Measurements from ENCODE around the gene ATF6B.

The ATF6B gene

DNA sequence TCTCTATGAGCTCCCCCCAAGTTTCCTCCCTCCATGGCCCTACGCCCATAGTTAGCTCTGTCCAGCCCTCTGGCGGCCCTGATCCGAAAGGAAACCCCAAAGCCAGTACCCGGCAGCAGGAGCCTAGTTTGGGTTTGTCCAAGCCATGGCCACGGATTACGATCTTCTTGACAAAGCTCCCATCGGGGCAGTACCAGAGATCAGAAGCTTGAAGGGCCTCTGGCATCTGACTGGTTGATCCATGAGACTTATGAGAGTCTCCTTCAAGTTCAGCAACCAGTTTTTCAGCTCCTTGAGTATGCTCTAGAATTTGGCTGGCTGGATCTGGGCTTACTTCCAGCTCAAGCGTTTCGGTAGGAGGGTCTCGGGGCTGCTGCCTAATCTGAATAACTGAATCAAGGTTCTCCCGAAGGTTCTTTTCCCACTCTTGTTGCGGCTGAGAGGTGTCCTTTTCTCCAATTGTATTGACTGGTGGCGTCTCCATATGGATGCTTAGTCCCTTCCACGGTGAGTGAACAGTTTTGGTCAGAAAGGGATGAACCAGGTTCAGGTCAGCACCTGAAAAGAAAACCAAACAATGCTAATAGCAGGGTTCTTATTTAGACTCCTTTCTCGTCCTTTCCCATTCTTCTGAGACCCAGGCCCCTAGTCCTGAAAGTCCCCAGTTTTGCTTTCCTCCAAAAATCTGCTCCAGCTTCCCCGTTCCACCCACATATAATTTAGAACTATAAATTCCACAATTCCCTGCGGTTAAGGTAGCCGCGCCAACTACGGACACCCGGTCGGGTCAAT, 1.4 kb upstream of the ATF6B start:
- DNase-seq: peak in 1 of 2 donors; percentile 92

GRCh38 chr6:32128751-32129296, 778 bp upstream of the ATF6B start:
- no peak for DNase-seq

GRCh38 chr6:32127409-32127716, 683 bp downstream of the ATF6B start:
- DNase-seq: no peak

DNA sequence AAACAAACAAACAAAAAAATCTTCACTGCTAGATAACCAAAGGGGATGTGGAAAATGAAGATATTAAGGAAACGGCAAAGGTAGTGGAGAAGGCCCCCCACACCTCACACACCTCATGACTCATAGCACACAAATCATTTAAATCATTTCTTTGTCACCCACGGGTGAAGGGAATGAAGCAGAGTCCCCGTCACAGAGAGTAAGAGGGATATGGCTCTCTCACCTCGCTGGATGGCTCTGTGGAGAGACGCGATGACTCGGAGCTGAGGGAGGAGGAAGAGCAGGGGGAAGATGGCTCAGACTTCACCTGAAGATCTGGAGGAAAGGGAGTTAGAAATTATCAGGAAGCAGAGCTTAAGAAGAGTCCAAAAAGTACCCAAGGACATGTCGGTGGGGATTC, 1.2 kb downstream of the ATF6B start:
- no peak for DNase-seq

DNA sequence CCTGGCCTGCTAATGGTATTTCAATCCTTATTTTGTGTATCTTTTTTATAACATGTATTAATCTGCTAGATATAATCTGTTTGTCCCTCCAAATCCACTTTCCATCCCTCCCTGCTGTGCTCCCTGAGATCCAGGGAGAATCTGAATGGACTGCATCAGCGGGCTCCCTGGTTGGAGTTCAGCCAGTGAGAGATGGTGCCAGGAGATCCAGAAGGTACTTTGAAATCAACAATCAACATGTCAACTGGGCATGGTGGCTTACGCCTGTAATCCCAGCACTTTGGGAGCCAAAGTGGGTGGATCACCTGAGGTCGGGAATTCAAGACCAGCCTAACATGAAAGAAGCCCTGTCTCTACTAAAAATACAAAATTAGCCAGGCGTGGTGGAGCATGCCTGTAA, 4.4 kb downstream of the ATF6B start:
- DNase-seq: no peak

DNA sequence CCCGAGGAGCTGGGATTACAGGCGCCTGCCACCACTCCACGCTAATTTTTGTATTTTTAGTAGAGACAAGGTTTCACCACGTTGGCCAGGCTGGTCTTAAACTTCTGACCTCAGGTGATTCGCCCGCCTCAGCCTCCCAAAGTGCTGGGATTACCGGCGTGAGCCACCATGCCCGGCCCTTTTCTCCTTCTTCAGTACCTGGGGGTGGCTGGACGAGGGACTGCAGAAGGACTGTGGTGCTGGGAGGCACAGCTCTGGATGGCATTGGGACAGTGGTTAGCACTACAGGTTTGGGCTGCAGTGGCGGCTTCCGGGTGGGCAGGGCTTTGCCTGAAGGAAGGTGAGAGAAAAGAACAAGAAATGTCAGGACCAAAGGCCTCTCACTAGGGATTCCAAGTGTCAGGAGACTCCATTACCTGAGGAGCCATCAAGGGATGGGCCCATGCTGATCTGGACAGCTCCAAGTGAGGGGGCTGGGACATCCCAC, 7.4 kb downstream of the ATF6B start:
- no peak for DNase-seq

DNA sequence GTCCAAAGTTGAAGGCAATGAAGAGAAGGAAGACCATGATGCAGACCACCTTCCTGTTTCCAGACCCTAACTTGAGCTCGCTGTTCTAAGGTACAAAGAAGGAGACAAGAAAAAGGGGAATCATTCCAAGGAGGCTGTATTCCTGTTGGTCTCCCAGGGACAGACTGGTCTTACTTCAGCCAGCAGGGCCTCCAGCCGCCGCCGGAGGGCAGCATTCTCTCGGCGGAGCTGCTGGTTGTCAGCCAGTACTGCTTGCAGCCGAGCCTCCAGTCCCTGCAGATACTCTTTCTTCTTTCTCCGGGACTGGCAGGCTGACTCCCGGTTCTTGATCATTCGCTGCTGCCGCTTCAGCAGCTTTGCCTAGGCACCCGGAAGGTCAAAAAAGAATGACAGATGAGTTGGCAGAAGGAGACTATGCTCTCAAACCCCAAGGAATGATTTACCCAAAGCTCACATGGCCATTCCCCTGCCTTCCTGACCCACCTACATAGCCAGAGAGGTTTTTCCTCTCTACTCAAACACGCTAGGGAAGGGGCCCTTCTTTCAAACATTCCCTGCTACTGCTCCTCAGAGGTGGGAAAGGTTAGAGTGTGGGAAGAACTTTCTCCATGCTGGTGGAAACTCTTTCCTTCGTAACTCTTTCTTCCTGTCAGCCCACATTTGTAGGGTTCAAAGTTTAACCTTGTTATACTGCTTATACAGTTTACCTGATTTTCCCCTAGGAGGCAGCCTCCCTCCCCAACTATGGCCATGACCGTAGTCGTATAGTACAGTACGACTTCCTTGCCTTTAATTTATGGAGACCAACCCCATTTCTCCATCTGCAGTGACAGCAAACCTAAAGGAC, 9.0 kb downstream of the ATF6B start:
- peak; percentile 80 to 92 for DNase-seq

DNA sequence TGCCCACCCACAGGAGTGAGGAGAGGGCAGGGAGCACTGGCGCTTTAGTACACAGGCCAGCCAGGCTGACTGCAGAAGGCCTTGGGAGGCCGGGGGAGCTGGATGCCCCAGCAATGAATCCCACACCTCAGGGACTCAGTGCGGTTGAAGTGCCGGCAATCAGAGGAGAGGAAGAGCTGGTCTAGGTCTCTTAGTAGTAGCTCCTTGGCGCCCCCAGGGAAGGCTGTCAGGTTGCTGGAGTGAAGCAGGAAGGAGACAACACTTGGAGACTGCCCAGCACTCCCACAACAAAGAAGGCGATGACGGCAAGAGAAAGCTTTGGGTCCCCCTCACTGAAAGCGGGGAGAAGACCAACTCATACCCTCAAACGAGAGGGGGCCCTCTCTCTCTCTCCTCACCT, 10.6 kb downstream of the ATF6B start:
- no peak for DNase-seq

DNA sequence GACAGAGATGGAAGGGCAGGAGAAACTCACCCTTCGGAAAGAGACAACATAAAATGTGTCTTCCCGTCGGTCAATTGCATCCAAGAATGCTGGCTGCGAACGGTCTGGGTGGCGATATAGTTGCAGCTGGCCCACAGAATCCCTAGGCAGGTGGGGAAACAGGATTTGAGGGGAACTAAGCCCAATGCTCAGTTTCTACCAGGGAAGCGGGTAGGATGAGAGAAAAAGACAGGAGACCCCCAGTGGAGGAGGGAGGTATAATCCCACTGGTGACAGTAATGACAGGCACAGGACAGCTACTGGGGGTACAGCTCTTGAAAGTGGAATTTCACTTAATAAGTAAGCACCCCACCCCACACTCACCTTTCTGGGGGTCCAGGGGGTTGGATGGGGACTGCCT, 11.4 kb downstream of the ATF6B start:
- no peak for DNase-seq

DNA sequence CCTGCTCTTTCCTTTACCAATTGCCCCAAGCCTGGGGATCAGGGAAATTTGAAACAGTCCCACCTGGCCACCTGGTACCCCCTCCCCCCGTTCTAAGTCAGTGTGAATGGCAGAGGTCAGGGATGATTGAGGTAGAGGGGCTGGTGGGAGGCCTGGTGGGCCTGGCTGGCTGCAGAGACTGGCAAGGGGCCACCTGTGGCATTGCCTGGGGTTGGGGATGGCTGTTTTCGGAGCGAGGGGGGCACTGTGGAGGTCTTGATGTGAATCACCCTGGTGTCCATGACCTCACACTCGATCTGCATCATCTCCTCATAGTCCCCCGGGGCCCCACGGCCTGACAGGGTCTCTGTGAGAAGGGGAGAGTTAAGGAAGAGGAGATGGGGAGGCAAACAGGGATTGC, 12.4 kb downstream of the ATF6B start:
- no peak for DNase-seq

DNA sequence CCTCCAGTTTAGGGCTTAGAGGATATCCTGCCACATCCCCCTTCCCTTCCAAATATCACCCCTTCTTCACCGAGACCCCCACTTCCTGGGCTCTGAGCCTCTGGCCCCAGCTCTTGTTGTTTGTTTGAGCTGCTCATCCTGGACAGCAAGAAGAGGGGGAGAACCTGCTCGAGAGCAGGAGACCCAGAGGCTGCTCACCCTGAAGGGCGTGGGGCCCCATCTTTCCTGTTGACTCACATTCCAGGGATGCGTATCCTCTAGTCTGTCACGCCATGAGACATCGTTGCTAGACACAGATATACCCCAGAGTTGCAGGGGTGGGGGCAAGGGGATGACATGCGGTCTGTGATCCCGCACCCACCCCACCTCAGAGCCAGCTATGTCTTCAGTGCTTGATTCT, 13.2 kb downstream of the ATF6B start:
- DNase-seq: no peak

DNA sequence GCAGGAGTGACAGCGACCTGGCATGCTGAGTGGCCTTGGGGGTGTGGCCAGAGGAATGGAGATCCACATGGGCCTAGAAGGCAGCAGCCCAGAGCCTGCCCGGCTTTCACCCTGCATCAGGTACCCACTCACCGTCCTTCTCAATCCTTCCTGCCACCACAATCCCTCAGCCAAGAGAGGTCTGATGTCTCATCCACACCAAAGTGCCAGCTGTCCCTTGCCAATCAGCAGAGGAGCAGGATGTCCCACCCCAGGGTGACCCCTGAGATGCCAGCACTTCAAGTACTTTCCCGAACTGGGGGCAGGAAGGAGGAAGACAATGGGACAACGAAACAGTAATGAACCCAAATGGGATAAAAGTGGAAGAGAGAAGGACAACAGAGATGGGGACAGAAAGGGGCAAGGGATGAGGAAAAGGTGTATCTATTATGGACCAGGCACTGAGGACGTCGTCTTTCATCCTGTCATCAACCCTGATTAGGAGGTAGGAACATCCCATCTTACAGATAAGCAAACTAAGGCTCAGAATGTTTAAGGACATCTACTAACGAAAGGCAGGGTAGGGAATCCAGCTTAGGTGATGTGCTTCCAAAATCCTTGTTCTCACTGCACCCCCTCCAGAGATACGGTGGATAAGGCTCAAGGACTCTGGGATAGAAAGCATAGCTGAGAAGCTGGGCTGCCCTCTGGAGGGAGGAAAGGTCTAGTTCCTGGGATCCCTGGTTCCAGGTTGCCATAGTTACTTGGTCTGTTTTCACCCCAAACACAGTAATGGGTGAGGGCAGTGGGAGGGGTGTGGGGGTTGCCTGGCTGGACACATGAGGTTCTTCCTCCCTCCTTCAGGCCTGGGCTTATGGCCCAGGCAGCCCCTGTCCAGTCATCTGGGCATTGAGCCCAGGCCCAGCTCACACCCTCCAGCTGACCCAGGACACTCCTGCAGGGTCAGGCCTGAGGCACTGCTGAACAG, 14.4 kb downstream of the ATF6B start:
- peak; percentile 48 to 61 for DNase-seq

DNA sequence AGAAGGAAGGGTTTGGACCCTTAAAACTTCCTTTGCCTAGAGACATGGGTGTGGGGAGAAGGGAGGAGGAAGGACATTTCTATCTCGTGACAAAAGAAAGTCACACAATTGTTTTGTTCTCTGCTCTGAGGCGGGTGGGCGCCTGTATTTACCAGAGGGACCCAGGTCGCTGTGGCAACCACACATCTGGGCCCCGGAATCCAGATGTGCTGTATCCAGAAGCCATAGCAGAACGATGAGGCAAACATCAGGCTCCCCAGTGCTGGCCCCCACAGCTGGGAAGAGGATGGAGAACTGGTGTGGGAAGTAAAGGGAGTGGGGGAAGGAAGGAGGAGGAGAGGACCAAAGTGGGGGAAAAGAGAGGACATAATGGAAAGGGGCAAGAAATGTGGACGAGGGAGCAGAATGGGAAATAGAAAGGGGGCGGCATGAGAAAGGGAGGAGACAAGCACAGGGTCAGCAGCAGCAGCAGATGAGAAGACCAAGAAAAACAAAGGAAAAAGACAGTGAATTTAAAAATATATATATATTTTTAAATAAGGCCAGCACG, 15.5 kb downstream of the ATF6B start:
- DNase-seq: no peak

GRCh38 chr6:32111424-32112066, 16.5 kb downstream of the ATF6B start:
- DNase-seq: no peak

DNA sequence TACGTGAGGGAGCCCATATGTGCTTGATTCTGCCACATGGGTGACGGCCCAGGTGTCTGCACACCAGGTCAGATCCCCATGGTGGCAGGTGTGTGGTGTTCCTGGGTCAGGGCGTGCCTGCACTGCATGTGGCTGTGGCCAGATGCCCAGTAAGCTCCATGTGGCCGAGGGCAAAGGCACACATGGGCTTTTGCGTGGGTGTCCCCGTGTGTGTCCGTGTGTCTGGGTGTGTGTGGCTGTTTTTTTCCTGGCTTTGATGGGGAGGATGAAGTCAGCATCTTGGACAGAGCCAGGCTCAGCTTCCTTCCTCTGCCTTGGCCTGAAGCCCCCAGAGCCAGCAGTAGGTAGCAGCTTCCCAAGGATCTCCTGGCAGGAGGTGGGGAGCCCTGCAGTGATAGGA, 17.4 kb downstream of the ATF6B start:
- DNase-seq: no peak

DNA sequence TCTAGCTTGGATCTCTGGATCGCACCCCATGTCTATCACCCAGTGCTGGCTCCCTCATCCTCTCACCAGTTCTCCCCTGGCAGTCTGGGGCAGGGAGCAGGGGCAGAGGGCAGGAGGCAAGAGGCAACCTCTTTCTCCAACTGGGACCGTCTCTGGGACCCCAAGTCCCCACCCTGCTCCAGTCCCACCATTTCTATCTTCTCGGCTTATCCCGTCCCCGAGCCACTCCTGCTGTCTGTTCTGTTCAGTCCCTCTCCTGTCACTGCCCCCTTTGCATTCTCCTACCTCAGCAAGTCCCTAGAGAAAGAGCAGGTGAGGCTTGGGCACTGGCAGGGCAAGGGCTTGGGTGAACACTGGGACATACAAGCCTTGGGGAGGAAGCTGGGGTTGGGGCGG, 18.3 kb downstream of the ATF6B start:
- no peak for DNase-seq

GRCh38 chr6:32109114-32109764, 18.8 kb downstream of the ATF6B start, which contains the start of gene TNXB:
TSS of gene TNXB (minus strand) at chr6:32109338. CDS start at chr6:32098198, 11,140 bp downstream.
- no peak for DNase-seq

DNA sequence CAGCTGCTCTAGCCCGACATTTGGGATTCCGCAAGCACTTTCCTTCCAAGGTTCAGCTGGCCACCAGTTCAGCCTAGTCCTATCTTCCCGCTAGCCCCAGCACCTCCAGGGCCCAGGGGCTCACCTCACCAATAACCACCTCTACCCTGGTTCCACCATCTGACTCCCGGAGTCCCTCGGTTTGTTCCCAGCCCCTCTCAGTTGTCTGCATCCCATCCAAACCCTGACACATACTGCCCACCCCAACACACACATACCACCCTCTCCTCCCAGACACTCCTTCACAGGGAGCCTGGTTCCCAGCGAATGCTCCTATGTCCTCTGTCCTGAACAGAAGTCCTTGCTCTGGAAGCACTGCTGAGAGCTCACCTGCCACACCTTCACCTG, 19.3 kb downstream of the ATF6B start:
- DNase-seq: no peak

GRCh38 chr6:32108094-32108627, 19.9 kb downstream of the ATF6B start:
- DNase-seq: no peak

DNA sequence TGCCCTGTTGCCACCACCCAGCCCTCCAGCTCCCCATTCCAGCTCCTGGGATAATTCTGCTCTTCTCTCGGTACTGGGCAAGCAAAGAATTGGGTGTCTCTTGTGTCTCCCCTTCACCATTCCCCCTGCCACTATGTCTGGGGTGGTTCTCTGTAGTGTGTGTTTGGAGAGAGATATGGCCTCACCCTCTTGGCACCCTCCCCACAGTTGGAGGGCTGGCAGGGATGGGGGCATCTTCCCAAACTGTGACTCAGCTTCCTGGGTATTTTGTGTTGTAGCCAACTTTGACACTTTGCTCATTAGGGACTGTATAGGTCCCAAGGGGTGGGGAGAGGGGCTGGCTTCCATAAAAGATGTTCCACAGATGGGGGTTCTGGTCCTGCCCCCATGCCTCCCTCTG, 20.6 kb downstream of the ATF6B start:
- DNase-seq: no peak

DNA sequence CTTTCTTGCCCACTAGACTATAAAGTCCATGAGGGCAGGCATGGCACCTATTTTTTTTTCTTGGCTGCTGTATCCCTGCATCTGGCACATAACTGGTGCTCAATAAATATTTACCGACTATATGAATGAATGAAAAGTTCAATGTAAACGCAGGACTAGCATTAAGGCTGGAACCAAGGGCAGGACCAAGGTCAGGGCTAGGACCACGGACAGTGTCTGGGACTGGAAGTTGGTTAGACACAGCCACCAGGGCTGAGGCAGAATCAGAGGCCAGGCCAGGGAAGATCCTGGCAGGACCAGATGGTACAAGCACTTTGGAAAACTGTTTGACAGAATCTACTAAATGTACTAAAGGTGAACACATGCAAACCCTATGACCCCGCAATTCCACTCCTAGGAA, 22.6 kb downstream of the ATF6B start:
- DNase-seq: no peak

All from hippocampal formation (tissue), 2 donors.